SJCRH30 (cell line): ENCODE results near the gene USP35. TPM values are rescaled to one million over a fixed set of nuclear protein-coding genes. Genes with fewer than 3 reads are reported as not detected.

Source experiments
- DNase-seq, 2 experiments: peaks; one replicate each; pipeline ENCODE4 v3.0.0-alpha.2; 2015 to 2020
- H3K27ac ChIP-seq: fragments of 250-450 bp; sonication (Bioruptor Pico); 2 replicates; pipeline ENCODE4 v1.5.1; 2020; ENCODE audit warnings: mild to moderate bottlenecking, moderate library complexity
- H3K27me3 ChIP-seq: fragments of 250-450 bp; sonication (Bioruptor Pico); 2 replicates; pipeline ENCODE4 v1.5.1; 2020; ENCODE audit warnings: mild to moderate bottlenecking, moderate library complexity
- H3K36me3 ChIP-seq: fragments of 250-450 bp; sonication (Bioruptor Pico); 2 replicates; pipeline ENCODE4 v1.5.1; 2020; ENCODE audit warnings: mild to moderate bottlenecking, moderate library complexity
- H3K4me1 ChIP-seq: fragments of 250-450 bp; sonication (Bioruptor Pico); 2 replicates; pipeline ENCODE4 v1.5.1; 2020; ENCODE audit warnings: mild to moderate bottlenecking, moderate library complexity
- H3K4me3 ChIP-seq: fragments of 250-450 bp; sonication (Bioruptor Pico); 2 replicates; pipeline ENCODE4 v1.5.1; 2020; ENCODE audit warnings: mild to moderate bottlenecking, moderate library complexity
- H3K9me3 ChIP-seq: fragments of 250-450 bp; sonication (Bioruptor Pico); replicated peaks from 2 replicates; pipeline ENCODE4 v1.5.1; 2020; ENCODE audit warnings: mild to moderate bottlenecking, moderate library complexity
- total RNA-seq: library from RNA; depleted of rRNA; stranded (reverse); fragments of >200 nt; shearing (Covaris generic); gene quantifications from 2 replicates; pipeline ENCODE4 v1.2.3, GENCODE V29; 2014

The USP35 gene
- total RNA-seq, 1 experiment from 2014 or later: 5.1 TPM

DNA sequence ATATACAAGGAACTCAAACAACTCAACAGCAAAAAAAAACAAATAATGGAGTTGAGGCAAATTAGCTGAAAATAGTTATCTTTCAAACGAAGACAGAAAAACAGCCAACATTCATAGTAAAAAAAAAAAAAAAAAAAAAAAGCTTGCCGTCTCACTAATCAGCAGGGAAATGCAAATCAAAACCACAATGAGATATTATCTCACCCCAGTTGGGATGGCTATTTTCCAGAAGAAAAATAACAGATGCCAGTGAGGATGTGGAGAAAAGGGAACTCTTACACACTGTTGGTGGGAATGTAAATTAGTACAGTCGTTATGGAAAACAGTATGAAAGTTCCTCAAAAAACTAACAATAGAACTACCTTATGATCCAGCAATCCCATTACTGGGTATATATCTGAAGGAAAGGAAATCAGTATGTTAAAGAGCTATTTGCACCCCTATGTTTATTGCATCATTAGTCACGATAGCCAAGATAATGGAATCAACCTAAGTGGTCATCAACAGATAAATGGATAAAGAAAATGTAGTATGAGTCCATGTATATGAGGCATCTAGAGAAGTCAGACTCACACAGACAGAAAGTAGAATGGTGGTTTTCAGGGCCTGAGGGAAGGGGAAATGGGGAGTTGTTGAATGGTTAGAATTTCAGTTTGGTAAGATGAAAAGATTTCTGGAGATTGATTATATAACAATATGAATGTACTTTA, 56.0 kb downstream of the USP35 start:
- peak overlapping the region; percentile 44 for H3K4me3 ChIP-seq
- H3K36me3 ChIP-seq: 0 out of 2 replicates have a peak, but pooled peaks cover 3% of the 10 kb centered on the region
- peak overlapping the region; percentile 97 for H3K27ac ChIP-seq
- H3K4me1 ChIP-seq: peaks cover 11% of the 10 kb centered on the region
- no peaks in the 10 kb centered on the region for H3K27me3 ChIP-seq
- 0 out of 2 replicates have a peak, but pooled peaks cover 5% of the 10 kb centered on the region for H3K9me3 ChIP-seq
- peak; percentile 31 to 80 for DNase-seq

- no peak for DNase-seq
Measured at GRCh38 chr11:78248191-78248590, 59.5 kb downstream of the USP35 start.

GRCh38 chr11:78248903-78249302, 60.2 kb downstream of the USP35 start:
- H3K4me1 ChIP-seq: peaks cover 14% of the 10 kb centered on the region
- no peaks in the 10 kb centered on the region for H3K9me3 ChIP-seq
- H3K27me3 ChIP-seq: no peaks in the 10 kb centered on the region

More at GRCh38 chr11:78248191-78248590, 59.5 kb downstream of the USP35 start:
- H3K27me3 ChIP-seq: no peaks in the 10 kb centered on the region
- no peak overlapping the region for H3K4me3 ChIP-seq
- H3K9me3 ChIP-seq: no peaks in the 10 kb centered on the region
- H3K27ac ChIP-seq: no peak overlapping the region
- 0 out of 2 replicates have a peak, but pooled peaks cover 3% of the 10 kb centered on the region for H3K36me3 ChIP-seq
- peaks cover 14% of the 10 kb centered on the region for H3K4me1 ChIP-seq

GRCh38 chr11:78250099-78250498, 61.4 kb downstream of the USP35 start:
- H3K27ac ChIP-seq: no peak overlapping the region
- H3K4me1 ChIP-seq: peaks cover 9% of the 10 kb centered on the region
- no peaks in the 10 kb centered on the region for H3K9me3 ChIP-seq
- H3K4me3 ChIP-seq: no peak overlapping the region
- no peaks in the 10 kb centered on the region for H3K27me3 ChIP-seq
- DNase-seq: no peak
- H3K36me3 ChIP-seq: 0 out of 2 replicates have a peak, but pooled peaks cover 3% of the 10 kb centered on the region

More at GRCh38 chr11:78248903-78249302, 60.2 kb downstream of the USP35 start:
- Histone ChIP-seq H3K36me3 (0 out of 2 replicates have a peak, but pooled peaks cover 3% of the 10 kb centered on the region), H3K4me3 (no peak overlapping the region), H3K27ac (no peak overlapping the region)
- no peak for DNase-seq

DNA sequence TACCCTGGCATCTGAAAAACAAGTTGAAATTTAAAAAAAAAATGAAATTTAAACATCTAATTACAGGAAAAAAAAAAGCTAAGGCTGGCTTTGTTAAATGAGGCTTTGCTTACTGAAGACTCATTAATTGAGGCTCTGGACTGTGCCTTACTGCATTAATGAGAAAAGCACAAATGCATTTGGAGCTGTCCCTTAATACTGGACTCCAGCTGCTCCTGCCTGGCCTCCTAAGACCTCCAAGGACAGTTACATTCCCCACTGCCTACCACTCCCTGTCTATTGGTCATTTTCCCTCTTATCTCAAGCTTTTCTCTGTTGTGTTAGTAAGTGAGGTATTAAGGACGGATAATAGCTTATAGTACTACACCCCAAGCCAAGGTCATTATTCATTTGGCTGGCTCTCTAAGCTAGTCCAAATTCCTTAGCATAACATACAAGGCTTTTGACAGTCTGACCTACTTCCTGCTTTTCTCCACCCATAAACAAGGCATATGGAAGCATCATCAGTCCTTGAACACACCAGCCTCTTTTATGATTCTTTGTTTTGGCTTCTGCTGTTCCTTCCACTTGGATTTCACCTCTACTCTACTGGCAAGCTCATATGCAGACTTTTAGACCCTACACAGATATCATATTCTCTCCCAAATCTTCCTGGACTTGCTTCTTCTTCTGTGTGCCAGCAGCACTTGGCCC, 62.5 kb downstream of the USP35 start:
- no peak for DNase-seq
- Histone ChIP-seq H3K4me1 (peaks cover 3% of the 10 kb centered on the region), H3K27me3 (no peaks in the 10 kb centered on the region), H3K27ac (no peak overlapping the region), H3K9me3 (no peaks in the 10 kb centered on the region), H3K36me3 (0 out of 2 replicates have a peak, but pooled peaks cover 3% of the 10 kb centered on the region), H3K4me3 (no peak overlapping the region)

GRCh38 chr11:78253797-78254196, 65.1 kb downstream of the USP35 start:
- no peaks in the 10 kb centered on the region for H3K9me3 ChIP-seq
- no peak for DNase-seq

GRCh38 chr11:78254268-78254667, 65.5 kb downstream of the USP35 start:
- H3K4me1 ChIP-seq: peaks cover 3% of the 10 kb centered on the region
- H3K9me3 ChIP-seq: no peaks in the 10 kb centered on the region

More at GRCh38 chr11:78253797-78254196, 65.1 kb downstream of the USP35 start:
- no peak overlapping the region for H3K27ac ChIP-seq
- no peak overlapping the region for H3K4me3 ChIP-seq
- no peaks in the 10 kb centered on the region for H3K27me3 ChIP-seq
- 0 out of 2 replicates have a peak, but pooled peaks cover 3% of the 10 kb centered on the region for H3K36me3 ChIP-seq
- peaks cover 3% of the 10 kb centered on the region for H3K4me1 ChIP-seq

DNA sequence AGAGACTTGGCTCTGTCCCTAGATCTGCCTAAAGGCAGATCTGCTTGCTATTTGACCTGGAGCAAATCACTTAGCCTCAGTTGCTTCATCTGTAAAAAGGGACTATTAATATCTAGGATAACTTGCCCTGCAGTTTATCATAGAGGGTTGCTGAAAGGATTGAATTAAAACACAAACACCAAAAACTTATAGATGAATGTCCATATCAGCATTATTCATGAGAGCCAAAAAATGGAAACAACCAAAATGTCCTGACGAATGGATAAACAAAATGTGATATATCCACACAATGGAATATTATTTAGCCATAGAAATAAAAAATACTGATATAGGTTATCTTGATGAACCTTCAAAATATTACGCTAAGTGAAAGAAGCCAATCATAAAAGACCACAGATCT, 67.2 kb downstream of the USP35 start:
- no peaks in the 10 kb centered on the region for H3K27me3 ChIP-seq
- H3K4me1 ChIP-seq: peaks cover 3% of the 10 kb centered on the region
- DNase-seq: no peak
- no peaks in the 10 kb centered on the region for H3K36me3 ChIP-seq
- H3K9me3 ChIP-seq: no peaks in the 10 kb centered on the region
- H3K4me3 ChIP-seq: no peak overlapping the region
- H3K27ac ChIP-seq: no peak overlapping the region

More at GRCh38 chr11:78254268-78254667, 65.5 kb downstream of the USP35 start:
- Histone ChIP-seq H3K36me3 (0 out of 2 replicates have a peak, but pooled peaks cover 1% of the 10 kb centered on the region), H3K4me3 (no peak overlapping the region), H3K27ac (no peak overlapping the region), H3K27me3 (no peaks in the 10 kb centered on the region)
- DNase-seq: no peak

DNA sequence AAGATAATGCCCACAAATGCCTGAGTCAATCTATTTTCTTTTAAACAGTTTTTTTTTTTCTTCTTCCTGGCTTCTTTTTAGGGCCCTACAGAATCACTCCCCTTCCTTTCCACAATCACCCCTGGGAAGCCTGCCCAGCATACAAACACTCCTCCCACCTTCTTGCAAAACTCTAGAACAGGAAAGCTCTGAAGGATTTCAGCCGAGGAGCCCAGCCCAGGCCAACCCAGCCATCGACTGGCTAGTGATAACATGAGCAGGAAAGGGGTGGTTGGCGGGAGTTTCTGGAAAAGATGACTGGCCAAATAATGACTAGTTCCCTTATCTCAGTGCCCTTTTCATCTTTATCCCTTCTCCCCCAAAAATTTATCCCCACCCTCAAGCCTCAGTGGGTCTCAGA, 68.2 kb downstream of the USP35 start:
- no peak for DNase-seq
- Histone ChIP-seq H3K27ac (no peak overlapping the region), H3K36me3 (no peaks in the 10 kb centered on the region), H3K9me3 (no peaks in the 10 kb centered on the region), H3K4me3 (no peak overlapping the region), H3K27me3 (no peaks in the 10 kb centered on the region), H3K4me1 (no peaks in the 10 kb centered on the region)

GRCh38 chr11:78257654-78258053, 68.9 kb downstream of the USP35 start:
- H3K9me3 ChIP-seq: no peaks in the 10 kb centered on the region
- 0 out of 2 replicates have a peak, but pooled peaks cover 2% of the 10 kb centered on the region for H3K4me1 ChIP-seq
- no peaks in the 10 kb centered on the region for H3K27me3 ChIP-seq
- no peak for DNase-seq
- no peak overlapping the region for H3K4me3 ChIP-seq
- H3K27ac ChIP-seq: no peak overlapping the region
- H3K36me3 ChIP-seq: no peaks in the 10 kb centered on the region

DNA sequence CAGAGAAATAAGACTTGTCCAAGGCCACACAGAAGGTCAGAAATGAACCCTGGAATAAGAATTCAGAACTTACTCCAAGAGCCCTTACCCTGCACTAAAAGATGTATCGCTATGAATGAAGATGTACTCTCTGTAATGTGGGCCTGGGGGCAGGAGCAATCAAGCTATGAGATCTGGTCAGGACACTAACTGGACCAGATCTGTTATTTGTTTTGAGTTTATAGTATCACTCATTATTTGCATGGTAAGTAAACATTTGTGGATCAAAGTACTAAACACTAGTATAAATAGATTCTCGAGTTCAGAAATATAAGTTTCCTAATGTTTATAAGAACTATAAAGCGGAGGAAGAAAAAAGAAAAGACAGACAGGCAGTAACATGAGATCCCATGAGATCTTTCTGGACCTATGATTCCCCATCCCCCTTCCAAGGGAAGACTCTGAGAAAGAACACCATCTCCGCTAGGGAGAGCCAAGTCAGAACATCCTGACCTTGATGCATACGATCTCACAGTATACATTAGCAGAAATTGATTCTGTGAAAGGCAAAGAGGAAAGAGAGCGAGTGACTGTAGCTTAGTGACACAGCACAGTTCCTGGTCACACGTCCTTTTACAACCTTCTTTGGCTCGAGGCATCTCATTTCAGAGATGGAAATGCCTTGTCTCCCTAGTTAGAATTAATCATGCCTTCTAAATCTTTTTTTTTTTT, 71.2 kb downstream of the USP35 start:
- Histone ChIP-seq H3K27me3 (no peaks in the 10 kb centered on the region), H3K27ac (no peak overlapping the region), H3K4me1 (0 out of 2 replicates have a peak, but pooled peaks cover 4% of the 10 kb centered on the region), H3K4me3 (no peak overlapping the region), H3K9me3 (no peaks in the 10 kb centered on the region), H3K36me3 (peaks cover 3% of the 10 kb centered on the region; the same call in 1 of the 2 replicates)
- no peak for DNase-seq

DNA sequence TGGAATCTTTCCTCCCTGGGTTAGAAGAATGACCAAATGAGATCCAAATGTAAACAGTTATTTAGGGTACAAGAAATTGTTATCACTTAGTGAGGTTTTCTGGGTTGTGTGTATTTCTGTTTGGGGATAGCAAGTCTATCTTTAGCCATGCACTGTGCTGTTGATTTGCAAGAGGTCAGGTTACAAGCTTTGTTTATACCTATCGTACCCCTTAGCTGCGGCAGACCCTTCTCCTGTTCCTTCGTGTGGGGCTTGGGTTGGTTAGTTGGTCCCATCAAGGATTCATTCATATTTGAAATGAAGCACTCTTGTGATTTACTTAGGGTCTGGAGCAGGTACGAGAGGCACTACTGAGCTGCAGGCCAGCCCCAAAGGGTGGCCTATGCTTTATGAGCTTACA, 72.6 kb downstream of the USP35 start:
- Histone ChIP-seq H3K36me3 (peaks cover 3% of the 10 kb centered on the region; the same call in 1 of the 2 replicates), H3K27me3 (no peaks in the 10 kb centered on the region), H3K27ac (no peak overlapping the region), H3K4me3 (no peak overlapping the region), H3K4me1 (0 out of 2 replicates have a peak, but pooled peaks cover 4% of the 10 kb centered on the region), H3K9me3 (no peaks in the 10 kb centered on the region)
- DNase-seq: no peak

- no peak overlapping the region for H3K4me3 ChIP-seq
- no peaks in the 10 kb centered on the region for H3K9me3 ChIP-seq
- no peak overlapping the region for H3K27ac ChIP-seq
- H3K36me3 ChIP-seq: peaks cover 3% of the 10 kb centered on the region; the same call in 1 of the 2 replicates
- 0 out of 2 replicates have a peak, but pooled peaks cover 4% of the 10 kb centered on the region for H3K4me1 ChIP-seq
- no peaks in the 10 kb centered on the region for H3K27me3 ChIP-seq
- DNase-seq: no peak
Measured at GRCh38 chr11:78261828-78262227, 73.1 kb downstream of the USP35 start.

GRCh38 chr11:78262238-78262637, 73.5 kb downstream of the USP35 start:
- DNase-seq: no peak
- Histone ChIP-seq H3K36me3 (peaks cover 3% of the 10 kb centered on the region; the same call in 1 of the 2 replicates), H3K4me1 (0 out of 2 replicates have a peak, but pooled peaks cover 4% of the 10 kb centered on the region), H3K9me3 (no peaks in the 10 kb centered on the region), H3K4me3 (no peak overlapping the region), H3K27ac (no peak overlapping the region), H3K27me3 (no peaks in the 10 kb centered on the region)
